ENCODE data around the gene INSRR. TPM values are rescaled to one million over a fixed set of nuclear protein-coding genes. Genes with fewer than 3 reads are reported as not detected.

The INSRR gene
- total RNA-seq, 1 donor from 2014 or later = 6.9 TPM

GRCh38 chr1:156900896-156901589 lies 42.1 kb upstream of the INSRR start:
- Mint-ChIP-seq H3K9me3 (ENCODE audit: unreplicated experiment) (peaks cover 4% of the 10 kb centered on the region), H3K27ac (ENCODE audit: unreplicated experiment) (no peak overlapping the region)

DNA sequence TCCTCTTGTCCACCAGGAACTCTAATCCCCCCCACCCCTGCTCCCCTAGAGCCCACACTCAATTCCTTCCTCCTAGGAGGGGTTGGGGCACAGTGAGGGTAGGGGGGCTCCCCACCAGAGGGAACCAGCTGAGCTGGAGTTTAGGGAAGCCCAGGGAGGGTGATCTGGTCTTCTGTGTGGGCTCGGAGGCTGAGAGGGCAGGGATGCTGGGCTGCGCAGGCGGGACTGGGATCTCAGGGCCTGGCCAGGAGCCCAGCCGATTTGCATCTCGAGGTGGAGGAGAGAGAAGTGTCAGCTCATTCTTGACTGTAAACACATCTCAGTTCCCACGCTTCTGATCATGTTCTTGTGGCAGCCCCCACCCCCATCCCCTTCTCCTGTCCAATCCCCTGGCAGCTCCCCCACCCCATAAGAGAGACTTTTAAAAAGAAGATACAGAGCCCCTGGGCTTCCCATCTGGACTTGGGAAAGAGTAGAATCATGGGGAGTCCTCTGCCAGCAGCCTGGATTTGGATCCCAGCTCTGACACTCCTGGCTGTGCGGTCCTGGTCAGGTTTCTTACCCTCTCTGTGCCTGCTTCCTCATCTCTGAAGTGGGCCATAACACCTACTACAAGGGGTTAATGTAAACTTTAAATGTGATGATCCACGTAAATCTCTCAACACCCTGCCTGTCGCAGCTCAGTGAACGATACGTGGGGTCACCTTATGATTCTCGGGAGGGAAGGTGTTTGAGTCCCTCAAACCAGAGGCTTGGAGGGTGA lies 41.2 kb upstream of the INSRR start:
- DNase-seq = no peak
- Mint-ChIP-seq H3K4me1 (ENCODE audit: low read depth, unreplicated experiment) (peaks cover 5% of the 10 kb centered on the region), H3K27ac (ENCODE audit: unreplicated experiment) (no peak overlapping the region), H3K27me3 (ENCODE audit: unreplicated experiment) (peaks cover 20% of the 10 kb centered on the region), H3K9me3 (ENCODE audit: unreplicated experiment) (peaks cover 4% of the 10 kb centered on the region), H3K4me3 (ENCODE audit: unreplicated experiment) (no peak overlapping the region), H3K36me3 (ENCODE audit: unreplicated experiment) (no peaks in the 10 kb centered on the region)
- no peak for TF ChIP-seq CTCF (IDR thresholded peaks at IDR 0.05; ENCODE audit: partially characterized antibody, unreplicated experiment)

More at GRCh38 chr1:156900896-156901589, 42.1 kb upstream of the INSRR start:
- no peaks in the 10 kb centered on the region for H3K36me3 Mint-ChIP-seq (ENCODE audit: unreplicated experiment)
- no peak overlapping the region for H3K4me3 Mint-ChIP-seq (ENCODE audit: unreplicated experiment)
- H3K4me1 Mint-ChIP-seq (ENCODE audit: low read depth, unreplicated experiment) = peaks cover 5% of the 10 kb centered on the region
- peaks cover 23% of the 10 kb centered on the region for H3K27me3 Mint-ChIP-seq (ENCODE audit: unreplicated experiment)
- DNase-seq = no peak
- no peak for TF ChIP-seq CTCF (IDR thresholded peaks at IDR 0.05; ENCODE audit: partially characterized antibody, unreplicated experiment)

DNA sequence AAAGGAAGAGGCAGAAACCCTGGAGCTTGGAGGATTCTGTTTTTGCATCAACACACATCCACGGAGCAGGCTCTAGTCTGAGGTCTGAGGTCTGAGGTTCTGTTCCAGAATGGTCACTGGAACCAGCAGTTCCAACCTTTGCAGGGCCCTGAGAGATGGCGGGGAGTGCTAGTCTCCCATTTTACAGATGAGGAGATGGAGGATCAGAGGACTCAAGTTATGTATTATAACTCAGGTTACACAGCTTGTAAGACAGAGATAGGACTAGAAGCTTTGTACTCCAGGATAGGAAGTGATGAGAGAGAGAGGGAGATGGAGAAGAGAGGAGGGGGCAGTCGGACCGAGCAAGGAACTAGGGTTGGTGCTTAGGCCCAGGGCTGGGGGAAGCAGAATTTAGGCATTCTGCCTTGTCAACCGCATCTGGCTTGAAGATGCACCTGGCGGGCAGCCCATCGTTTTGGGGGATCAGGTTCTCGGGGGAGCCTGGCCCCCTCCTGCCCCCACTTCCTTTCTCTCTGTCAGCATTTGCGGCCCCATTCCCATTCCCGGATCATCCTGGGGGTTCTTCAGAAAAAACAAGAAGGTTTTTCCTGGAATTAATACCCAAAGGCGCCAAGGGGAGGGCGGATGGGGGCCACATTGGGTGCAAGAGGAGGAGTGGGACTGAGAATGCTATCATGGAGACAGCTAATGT lies 40.2 kb upstream of the INSRR start:
- Mint-ChIP-seq H3K27ac (ENCODE audit: unreplicated experiment) (no peak overlapping the region), H3K27me3 (ENCODE audit: unreplicated experiment) (peaks cover 23% of the 10 kb centered on the region), H3K9me3 (ENCODE audit: unreplicated experiment) (peaks cover 4% of the 10 kb centered on the region), H3K4me1 (ENCODE audit: low read depth, unreplicated experiment) (peaks cover 8% of the 10 kb centered on the region), H3K4me3 (ENCODE audit: unreplicated experiment) (no peak overlapping the region), H3K36me3 (ENCODE audit: unreplicated experiment) (no peaks in the 10 kb centered on the region)
- no peak for DNase-seq
- no peak for TF ChIP-seq CTCF (IDR thresholded peaks at IDR 0.05; ENCODE audit: partially characterized antibody, unreplicated experiment)

DNA sequence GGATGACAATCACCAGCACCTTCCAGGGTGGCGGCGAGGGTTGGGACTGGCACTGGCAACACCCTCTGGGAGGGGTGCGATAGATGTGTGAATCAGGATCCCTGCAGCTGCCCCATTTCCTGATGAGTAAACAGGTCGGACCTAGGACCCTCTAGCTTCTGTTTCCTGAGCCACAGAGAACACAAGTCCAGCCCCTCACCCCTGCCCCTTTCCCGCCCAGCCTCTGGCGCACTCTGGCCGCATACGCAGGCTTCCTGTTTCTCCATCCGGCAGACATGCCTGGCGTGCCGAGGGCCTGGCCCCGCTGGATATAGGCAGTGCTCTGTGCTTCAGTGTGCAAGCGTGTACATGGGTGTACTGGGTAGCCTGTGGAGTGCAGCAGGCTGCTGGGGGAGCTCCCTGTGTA lies 39.2 kb upstream of the INSRR start:
- Mint-ChIP-seq H3K27ac (ENCODE audit: unreplicated experiment) (no peak overlapping the region), H3K4me1 (ENCODE audit: low read depth, unreplicated experiment) (peaks cover 8% of the 10 kb centered on the region), H3K9me3 (ENCODE audit: unreplicated experiment) (peaks cover 4% of the 10 kb centered on the region), H3K27me3 (ENCODE audit: unreplicated experiment) (peaks cover 23% of the 10 kb centered on the region), H3K36me3 (ENCODE audit: unreplicated experiment) (no peaks in the 10 kb centered on the region), H3K4me3 (ENCODE audit: unreplicated experiment) (no peak overlapping the region)
- no peak for DNase-seq
- TF ChIP-seq CTCF (IDR thresholded peaks at IDR 0.05; ENCODE audit: partially characterized antibody, unreplicated experiment) = no peak
